ENCODE data around the gene ARID5A. TPM values are rescaled to one million over a fixed set of nuclear protein-coding genes. Genes with fewer than 3 reads are reported as not detected.

ARID5A gene
- total and polyA plus RNA-seq, 9 of the 15 experiments (the other 6 are each of a cell fraction or from before 2014, with no cell fraction given), result 0.14 to 12.5 (median 3.0) TPM

- TF ChIP-seq, protein P1, sequence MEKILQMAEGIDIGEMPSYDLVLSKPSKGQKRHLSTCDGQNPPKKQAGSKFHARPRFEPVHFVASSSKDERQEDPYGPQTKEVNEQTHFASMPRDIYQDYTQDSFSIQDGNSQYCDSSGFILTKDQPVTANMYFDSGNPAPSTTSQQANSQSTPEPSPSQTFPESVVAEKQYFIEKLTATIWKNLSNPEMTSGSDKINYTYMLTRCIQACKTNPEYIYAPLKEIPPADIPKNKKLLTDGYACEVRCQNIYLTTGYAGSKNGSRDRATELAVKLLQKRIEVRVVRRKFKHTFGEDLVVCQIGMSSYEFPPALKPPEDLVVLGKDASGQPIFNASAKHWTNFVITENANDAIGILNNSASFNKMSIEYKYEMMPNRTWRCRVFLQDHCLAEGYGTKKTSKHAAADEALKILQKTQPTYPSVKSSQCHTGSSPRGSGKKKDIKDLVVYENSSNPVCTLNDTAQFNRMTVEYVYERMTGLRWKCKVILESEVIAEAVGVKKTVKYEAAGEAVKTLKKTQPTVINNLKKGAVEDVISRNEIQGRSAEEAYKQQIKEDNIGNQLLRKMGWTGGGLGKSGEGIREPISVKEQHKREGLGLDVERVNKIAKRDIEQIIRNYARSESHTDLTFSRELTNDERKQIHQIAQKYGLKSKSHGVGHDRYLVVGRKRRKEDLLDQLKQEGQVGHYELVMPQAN (IDR thresholded peaks at IDR 0.05; ENCODE audit: borderline replicate concordance), result no peak
- TF ChIP-seq TBP (optimal IDR thresholded peaks at IDR 0.05; ENCODE audit: low read depth, low read length) (no peak), CREM (IDR thresholded peaks at IDR 0.05; ENCODE audit: low read depth) (peak; percentile 87), TEAD2 (tag; IDR thresholded peaks at IDR 0.05) (no peak), ZNF699 (CRISPR knock-in tag; IDR thresholded peaks at IDR 0.05; ENCODE audit: insufficient replicate concordance) (no peak), HOMEZ (CRISPR knock-in tag; IDR thresholded peaks at IDR 0.05) (no peak), ZSCAN32 (CRISPR knock-in tag; IDR thresholded peaks at IDR 0.05) (no peak), PHF8 (IDR thresholded peaks at IDR 0.05; ENCODE audit: borderline replicate concordance, low read length) (peak; percentile 28; the same call in 1 of the 2 replicates), SMC3 (conservative IDR thresholded peaks at IDR 0.05; ENCODE audit: insufficient read depth, low read depth, low read length) (no peak), GTF2F1 (IDR thresholded peaks at IDR 0.05; ENCODE audit: low read depth, low read length) (no peak), ZC3H8 (IDR thresholded peaks at IDR 0.05) (no peak), ZBTB26 (CRISPR knock-in tag; IDR thresholded peaks at IDR 0.05) (no peak), CGGBP1 (CRISPR knock-in tag; IDR thresholded peaks at IDR 0.05) (no peak), BHLHE40 (IDR thresholded peaks at IDR 0.05; ENCODE audit: low read length) (0 out of 2 replicates have a peak, but pooled peaks have one; percentile 30), CEBPB (tag; IDR thresholded peaks at IDR 0.05) (no peak), SMAD2 (IDR thresholded peaks at IDR 0.05; ENCODE audit: low read depth, low read length) (no peak)
- TF ChIP-seq, protein P2, sequence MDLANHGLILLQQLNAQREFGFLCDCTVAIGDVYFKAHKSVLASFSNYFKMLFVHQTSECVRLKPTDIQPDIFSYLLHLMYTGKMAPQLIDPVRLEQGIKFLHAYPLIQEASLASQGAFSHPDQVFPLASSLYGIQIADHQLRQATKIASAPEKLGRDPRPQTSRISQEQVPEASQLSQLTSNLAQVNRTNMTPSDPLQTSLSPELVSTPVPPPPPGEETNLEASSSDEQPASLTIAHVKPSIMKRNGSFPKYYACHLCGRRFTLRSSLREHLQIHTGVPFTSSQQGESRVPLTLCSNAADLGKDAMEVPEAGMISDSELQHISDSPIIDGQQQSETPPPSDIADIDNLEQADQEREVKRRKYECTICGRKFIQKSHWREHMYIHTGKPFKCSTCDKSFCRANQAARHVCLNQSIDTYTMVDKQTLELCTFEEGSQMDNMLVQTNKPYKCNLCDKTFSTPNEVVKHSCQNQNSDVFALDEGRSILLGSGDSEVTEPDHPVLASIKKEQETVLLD (IDR thresholded peaks at IDR 0.05), result no peak
- TF ChIP-seq, protein P3, sequence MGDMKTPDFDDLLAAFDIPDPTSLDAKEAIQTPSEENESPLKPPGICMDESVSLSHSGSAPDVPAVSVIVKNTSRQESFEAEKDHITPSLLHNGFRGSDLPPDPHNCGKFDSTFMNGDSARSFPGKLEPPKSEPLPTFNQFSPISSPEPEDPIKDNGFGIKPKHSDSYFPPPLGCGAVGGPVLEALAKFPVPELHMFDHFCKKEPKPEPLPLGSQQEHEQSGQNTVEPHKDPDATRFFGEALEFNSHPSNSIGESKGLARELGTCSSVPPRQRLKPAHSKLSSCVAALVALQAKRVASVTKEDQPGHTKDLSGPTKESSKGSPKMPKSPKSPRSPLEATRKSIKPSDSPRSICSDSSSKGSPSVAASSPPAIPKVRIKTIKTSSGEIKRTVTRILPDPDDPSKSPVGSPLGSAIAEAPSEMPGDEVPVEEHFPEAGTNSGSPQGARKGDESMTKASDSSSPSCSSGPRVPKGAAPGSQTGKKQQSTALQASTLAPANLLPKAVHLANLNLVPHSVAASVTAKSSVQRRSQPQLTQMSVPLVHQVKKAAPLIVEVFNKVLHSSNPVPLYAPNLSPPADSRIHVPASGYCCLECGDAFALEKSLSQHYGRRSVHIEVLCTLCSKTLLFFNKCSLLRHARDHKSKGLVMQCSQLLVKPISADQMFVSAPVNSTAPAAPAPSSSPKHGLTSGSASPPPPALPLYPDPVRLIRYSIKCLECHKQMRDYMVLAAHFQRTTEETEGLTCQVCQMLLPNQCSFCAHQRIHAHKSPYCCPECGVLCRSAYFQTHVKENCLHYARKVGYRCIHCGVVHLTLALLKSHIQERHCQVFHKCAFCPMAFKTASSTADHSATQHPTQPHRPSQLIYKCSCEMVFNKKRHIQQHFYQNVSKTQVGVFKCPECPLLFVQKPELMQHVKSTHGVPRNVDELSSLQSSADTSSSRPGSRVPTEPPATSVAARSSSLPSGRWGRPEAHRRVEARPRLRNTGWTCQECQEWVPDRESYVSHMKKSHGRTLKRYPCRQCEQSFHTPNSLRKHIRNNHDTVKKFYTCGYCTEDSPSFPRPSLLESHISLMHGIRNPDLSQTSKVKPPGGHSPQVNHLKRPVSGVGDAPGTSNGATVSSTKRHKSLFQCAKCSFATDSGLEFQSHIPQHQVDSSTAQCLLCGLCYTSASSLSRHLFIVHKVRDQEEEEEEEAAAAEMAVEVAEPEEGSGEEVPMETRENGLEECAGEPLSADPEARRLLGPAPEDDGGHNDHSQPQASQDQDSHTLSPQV (IDR thresholded peaks at IDR 0.05), result no peak
Measured at GRCh38 chr2:96531872-96532505, 4.6 kb upstream of the ARID5A start (continued).
